IPS-18a (cell line): Measurements from ENCODE around the gene FAHD1.

Source experiments
- H3K27ac ChIP-seq: one replicate; pipeline ENCODE4 v1.5.1; 2013; ENCODE audit warnings: low read length
- H3K27me3 ChIP-seq: one replicate; pipeline ENCODE4 v1.6.1; 2013; ENCODE audit warnings: mild to moderate bottlenecking, low read length; ENCODE audit not compliant: control insufficient read depth, insufficient read depth
- H3K36me3 ChIP-seq: one replicate; pipeline ENCODE4 v1.6.1; 2013; ENCODE audit warnings: low read depth, low read length; ENCODE audit not compliant: control insufficient read depth
- H3K4me1 ChIP-seq: one replicate; pipeline ENCODE4 v1.6.1; 2013; ENCODE audit warnings: low read depth, low read length; ENCODE audit not compliant: control insufficient read depth
- H3K4me3 ChIP-seq: one replicate; pipeline ENCODE4 v1.5.1; 2013; ENCODE audit warnings: low read length
- H3K9ac ChIP-seq: one replicate; pipeline ENCODE4 v1.6.1; 2013; ENCODE audit warnings: mild to moderate bottlenecking, low read length, moderate library complexity
- H3K9me3 ChIP-seq: one replicate; pipeline ENCODE4 v1.6.1; 2013; ENCODE audit warnings: low read depth, low read length; ENCODE audit not compliant: control insufficient read depth

The FAHD1 gene

GRCh38 chr16:1826691-1827573, at the start of gene FAHD1, which contains the start of gene HAGH:
FAHD1 (plus strand) TSS chr16:1827206; CDS start chr16:1827239, 33 bp downstream.
HAGH (minus strand) TSS chr16:1826825; CDS start chr16:1826787, 38 bp downstream.
- Histone ChIP-seq H3K9ac (peak within 1 kb of the TSS; percentile 75), H3K27ac (no peak within 1 kb of the TSS), H3K4me3 (peak within 1 kb of the TSS; percentile 98), H3K27me3 (no peaks in the 10 kb centered on the region), H3K36me3 (no peaks in the 10 kb centered on the region), H3K9me3 (no peaks in the 10 kb centered on the region), H3K4me1 (no peaks in the 10 kb centered on the region)

GRCh38 chr16:1777375-1778199, 49.4 kb upstream of the FAHD1 start:
- H3K9me3 ChIP-seq: no peaks in the 10 kb centered on the region
- H3K9ac ChIP-seq: no peak overlapping the region
- no peaks in the 10 kb centered on the region for H3K4me1 ChIP-seq
- no peak overlapping the region for H3K27ac ChIP-seq
- H3K4me3 ChIP-seq: no peak overlapping the region
- H3K27me3 ChIP-seq: no peaks in the 10 kb centered on the region
- H3K36me3 ChIP-seq: peaks cover 16% of the 10 kb centered on the region

DNA sequence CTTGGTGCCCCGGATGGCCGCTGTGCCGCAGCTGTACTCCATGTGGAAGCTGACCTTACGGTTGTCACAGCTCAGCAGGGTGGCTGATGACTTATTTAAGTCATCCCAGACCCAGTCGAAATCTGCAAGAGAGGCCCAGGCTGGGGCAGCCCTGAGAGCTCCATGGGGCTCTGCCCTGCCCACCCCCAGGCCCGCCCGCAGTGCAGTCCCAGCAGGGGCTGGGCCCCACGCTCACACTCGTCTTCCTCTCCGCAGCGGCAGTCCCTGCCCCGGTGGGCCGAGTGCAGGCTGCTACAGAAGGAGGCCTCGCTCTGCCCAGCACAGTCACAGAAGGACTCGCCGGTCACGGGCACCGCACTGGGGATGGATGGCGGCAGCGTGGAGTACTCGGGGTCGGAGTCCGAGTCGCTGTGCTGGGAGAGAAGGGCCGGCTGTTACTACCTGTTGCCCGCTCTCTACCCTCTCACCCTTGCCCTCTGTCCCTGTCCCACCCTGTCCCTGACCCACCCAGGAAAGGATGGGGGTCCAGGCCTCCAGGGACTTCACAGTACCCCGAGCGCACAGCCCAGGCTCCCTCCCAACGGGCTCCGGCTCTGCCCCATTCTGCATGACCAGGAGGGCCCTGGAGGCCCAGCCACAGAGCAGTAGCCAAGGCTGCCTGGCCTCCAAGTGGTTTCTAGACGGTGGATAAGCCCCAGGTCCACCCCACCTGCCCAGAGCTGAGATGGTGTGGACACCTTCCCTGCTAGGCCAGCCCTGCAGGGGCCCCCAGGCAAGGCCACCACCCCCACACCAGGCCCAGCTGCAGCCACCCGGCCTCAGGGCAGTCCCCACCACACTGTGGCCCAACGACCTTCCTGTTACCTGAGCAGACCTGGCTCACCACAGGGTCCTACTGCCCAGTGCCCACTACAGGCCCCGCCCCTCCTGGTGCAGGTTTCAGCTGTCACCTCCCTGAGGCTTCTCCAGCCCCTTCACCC, 48.5 kb upstream of the FAHD1 start:
- Histone ChIP-seq H3K4me3 (no peak overlapping the region), H3K4me1 (no peaks in the 10 kb centered on the region), H3K36me3 (peaks cover 16% of the 10 kb centered on the region), H3K9me3 (no peaks in the 10 kb centered on the region), H3K27me3 (no peaks in the 10 kb centered on the region), H3K9ac (no peak overlapping the region), H3K27ac (no peak overlapping the region)

DNA sequence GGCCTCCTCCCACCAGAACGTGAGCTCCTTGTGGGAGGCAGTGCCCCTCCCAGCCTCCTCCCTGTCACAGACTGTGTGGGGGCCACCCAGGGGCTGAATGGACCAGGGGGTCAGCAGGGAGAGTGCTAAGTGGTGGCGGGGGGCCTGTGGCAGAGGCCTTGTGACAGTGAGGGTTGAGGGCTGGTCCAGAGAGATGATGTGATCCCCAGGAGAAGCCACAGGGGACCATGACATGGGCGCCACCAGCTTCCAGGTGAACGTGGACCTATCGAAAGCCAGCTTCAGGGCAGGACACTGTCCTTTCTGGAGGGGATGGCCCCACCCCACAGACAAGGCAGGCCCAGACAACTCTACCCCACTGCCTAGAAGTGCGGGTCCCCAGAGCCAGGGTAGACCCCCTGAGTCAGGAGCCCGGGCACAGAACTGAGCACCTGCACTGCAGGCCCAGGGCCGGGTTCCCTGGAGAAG, 47.7 kb upstream of the FAHD1 start:
- no peak overlapping the region for H3K9ac ChIP-seq
- no peak overlapping the region for H3K4me3 ChIP-seq
- no peaks in the 10 kb centered on the region for H3K4me1 ChIP-seq
- no peaks in the 10 kb centered on the region for H3K27me3 ChIP-seq
- H3K36me3 ChIP-seq: peaks cover 16% of the 10 kb centered on the region
- H3K27ac ChIP-seq: no peak overlapping the region
- no peaks in the 10 kb centered on the region for H3K9me3 ChIP-seq

- no peak overlapping the region for H3K27ac ChIP-seq
- H3K36me3 ChIP-seq: peaks cover 16% of the 10 kb centered on the region
- no peaks in the 10 kb centered on the region for H3K4me1 ChIP-seq
These were observed 47.0 kb upstream of the FAHD1 start for GRCh38 chr16:1779741-1780676.

GRCh38 chr16:1780677-1781072, 46.3 kb upstream of the FAHD1 start:
- H3K9ac ChIP-seq: no peak overlapping the region
- no peaks in the 10 kb centered on the region for H3K27me3 ChIP-seq
- H3K4me3 ChIP-seq: no peak overlapping the region
- peaks cover 11% of the 10 kb centered on the region for H3K36me3 ChIP-seq
- no peaks in the 10 kb centered on the region for H3K9me3 ChIP-seq
- no peak overlapping the region for H3K27ac ChIP-seq
- no peaks in the 10 kb centered on the region for H3K4me1 ChIP-seq

More at GRCh38 chr16:1779741-1780676, 47.0 kb upstream of the FAHD1 start:
- no peak overlapping the region for H3K9ac ChIP-seq
- no peaks in the 10 kb centered on the region for H3K9me3 ChIP-seq
- H3K4me3 ChIP-seq: no peak overlapping the region
- H3K27me3 ChIP-seq: no peaks in the 10 kb centered on the region

DNA sequence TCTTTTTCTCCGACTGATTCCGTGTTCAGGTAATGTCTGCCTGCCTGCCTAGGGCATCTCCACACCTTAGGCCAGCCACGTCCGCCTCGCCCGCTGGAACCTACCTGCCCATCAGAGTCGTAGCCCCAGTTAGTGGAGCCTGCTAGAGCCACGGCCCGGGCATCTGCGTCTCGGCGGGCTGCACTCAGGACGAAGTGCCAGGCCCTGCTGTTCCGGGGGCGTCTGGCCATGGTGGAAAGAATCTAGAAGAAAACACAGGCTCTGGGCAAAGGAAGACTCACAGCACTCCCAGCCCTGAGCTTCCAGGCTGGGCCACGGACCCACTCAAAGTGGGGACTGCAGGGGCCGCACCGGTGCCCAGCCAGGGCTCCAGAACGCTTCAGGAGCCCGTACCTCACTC, 45.8 kb upstream of the FAHD1 start:
- Histone ChIP-seq H3K27me3 (no peaks in the 10 kb centered on the region), H3K4me3 (peak overlapping the region; percentile 83), H3K36me3 (peaks cover 11% of the 10 kb centered on the region), H3K4me1 (no peaks in the 10 kb centered on the region), H3K27ac (no peak overlapping the region), H3K9ac (peak overlapping the region; percentile 45), H3K9me3 (no peaks in the 10 kb centered on the region)

DNA sequence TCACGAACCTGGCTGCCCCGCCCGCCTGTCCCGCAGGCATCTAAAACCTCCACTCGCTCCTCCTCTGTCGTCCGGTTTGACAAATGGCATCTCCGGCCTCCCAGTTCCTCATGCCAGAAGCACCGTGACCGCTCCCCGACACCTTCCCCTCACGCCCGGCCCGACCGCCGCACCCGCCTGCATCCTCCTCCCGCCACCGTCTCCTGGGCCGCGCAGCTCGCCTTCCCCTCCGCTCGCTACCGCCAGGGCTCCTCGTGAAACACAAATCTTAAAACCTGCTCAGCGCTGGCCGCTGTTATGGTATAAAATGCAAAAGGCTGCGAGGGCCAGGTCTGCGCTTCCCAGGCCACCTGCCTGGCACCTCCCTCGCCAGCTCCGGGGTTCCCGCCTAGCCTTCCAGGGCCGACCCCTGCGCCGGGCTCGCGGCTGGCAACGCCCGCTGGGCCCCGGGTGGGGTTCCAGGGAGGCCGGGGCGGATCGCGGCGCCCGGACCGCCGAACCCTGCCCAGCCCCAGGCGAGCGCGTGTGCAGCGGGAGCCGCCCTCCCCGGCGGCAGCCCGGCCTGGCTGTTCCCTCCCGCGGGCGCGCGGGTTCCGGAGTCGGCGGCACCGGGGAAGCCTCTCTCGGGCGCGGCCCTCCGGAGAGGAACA, 45.1 kb upstream of the FAHD1 start:
- Histone ChIP-seq H3K4me1 (no peaks in the 10 kb centered on the region), H3K9ac (peak overlapping the region; percentile 45), H3K27me3 (no peaks in the 10 kb centered on the region), H3K27ac (no peak overlapping the region), H3K4me3 (peak overlapping the region; percentile 83), H3K9me3 (no peaks in the 10 kb centered on the region), H3K36me3 (peaks cover 8% of the 10 kb centered on the region)

DNA sequence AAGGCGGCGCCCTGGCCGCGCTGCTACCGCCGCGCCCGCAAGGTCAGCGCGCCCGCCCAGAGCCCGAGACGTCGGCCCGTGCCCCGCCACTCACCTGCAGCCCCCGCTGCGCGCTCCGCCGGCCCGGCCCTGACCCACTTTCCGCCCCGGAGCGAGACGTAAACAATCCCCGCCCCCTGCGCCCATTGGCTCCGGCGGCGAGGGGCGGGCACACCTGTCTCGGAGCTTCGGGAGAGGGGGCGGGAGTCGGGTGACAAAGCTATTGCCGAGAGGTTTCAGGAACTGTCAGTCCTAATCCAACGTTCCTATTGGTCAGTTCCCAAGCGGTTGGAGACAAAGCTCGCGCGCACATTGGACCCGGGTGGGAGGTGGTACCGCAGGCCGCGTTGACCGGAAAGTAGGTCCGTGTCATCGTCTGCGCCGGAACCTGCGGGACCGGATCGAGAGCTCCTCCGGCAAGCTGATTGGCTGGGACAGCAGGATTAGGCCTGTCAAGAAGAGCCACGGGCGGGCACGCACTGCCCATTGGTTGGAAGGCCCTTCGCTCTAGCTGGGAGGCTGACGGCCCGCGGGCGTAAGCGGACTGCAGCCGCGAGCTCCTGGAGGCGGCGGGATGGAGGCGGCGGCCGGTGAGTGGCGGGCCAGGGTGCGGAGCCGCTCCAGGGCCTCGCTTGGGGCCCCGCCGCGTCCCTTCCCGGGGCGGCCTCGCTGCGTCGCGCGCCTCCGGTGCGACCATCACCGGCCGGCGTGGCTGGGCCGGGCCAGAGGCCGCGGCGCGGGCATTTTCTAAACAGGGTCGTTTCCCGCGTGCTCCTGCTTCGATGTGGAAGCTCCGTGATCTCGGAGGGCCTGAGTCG, 44.4 kb upstream of the FAHD1 start, which contains the start of the genes NUBP2 and SPSB3:
Gene NUBP2 (plus strand): TSS at position 553 of the 857 bp plus-strand sequence. CDS start 61 bp downstream, at position 614.
Gene SPSB3 (minus strand): TSS at position 164 of the 857 bp plus-strand sequence. CDS start 1,088 bp downstream, outside the sequence.
- Histone ChIP-seq H3K27ac (no peak within 1 kb of the TSS), H3K27me3 (no peaks in the 10 kb centered on the region), H3K9ac (peak within 1 kb of the TSS; percentile 80), H3K36me3 (peaks cover 3% of the 10 kb centered on the region), H3K4me1 (no peaks in the 10 kb centered on the region), H3K4me3 (peak within 1 kb of the TSS; percentile 83), H3K9me3 (no peaks in the 10 kb centered on the region)
